H1 (cell line): ENCODE results near the gene DYSF. TPM values are rescaled to one million over a fixed set of nuclear protein-coding genes. Genes with fewer than 3 reads are reported as not detected.

Source experiments
- BACH1 ChIP-seq: IDR thresholded peaks from 2 replicates; pipeline ENCODE4 v1.6.1; 2012; ENCODE audit warnings: low read length, improper control_type of control experiment
- CHD7 ChIP-seq: fragments of 300-600 bp; sonication (generic); IDR thresholded peaks from 2 replicates; pipeline ENCODE4 v1.7.1; 2012; ENCODE audit warnings: low read length, moderate library complexity, mild to moderate bottlenecking, inconsistent platforms; ENCODE audit not compliant: insufficient replicate concordance
- GABPA ChIP-seq: IDR thresholded peaks from 2 replicates; pipeline ENCODE4 v1.6.1; 2011; ENCODE audit warnings: mild to moderate bottlenecking, low read length, moderate library complexity, borderline replicate concordance; ENCODE audit not compliant: insufficient read depth
- KDM1A ChIP-seq: fragments of 200-600, 300-600 bp; sonication (generic); IDR thresholded peaks from 2 replicates; pipeline ENCODE4 v1.7.1; 2016; ENCODE audit warnings: mild to moderate bottlenecking, low read length, borderline replicate concordance
- MAX ChIP-seq: IDR thresholded peaks from 2 replicates; pipeline ENCODE4 v1.6.1; 2012; ENCODE audit warnings: inconsistent platforms
- NANOG ChIP-seq: IDR thresholded peaks from 2 replicates; pipeline ENCODE4 v1.6.1; 2011; ENCODE audit warnings: low read length, low read depth, mild to moderate bottlenecking, inconsistent platforms; ENCODE audit not compliant: insufficient read depth, poor library complexity, severe bottlenecking
- POLR2A ChIP-seq, 2 experiments: IDR thresholded peaks; 1 replicate in 1 of 2; 2 replicates in 1 of 2; pipeline ENCODE4 v1.6.1; 2011; ENCODE audit warnings: low read depth in 2 of 2, low read length in 2 of 2, mild to moderate bottlenecking in 2 of 2; ENCODE audit errors: control extremely low read depth in 1 of 2
- SIRT6 ChIP-seq: IDR thresholded peaks from one replicate; pipeline ENCODE4 v1.7.1; 2012; ENCODE audit warnings: low read length, inconsistent platforms
- SRF ChIP-seq: IDR thresholded peaks from 2 replicates; pipeline ENCODE4 v1.6.1; 2011; ENCODE audit warnings: mild to moderate bottlenecking, low read depth, low read length, moderate library complexity
- TBP ChIP-seq: IDR thresholded peaks from 2 replicates; pipeline ENCODE4 v1.6.1; 2011; ENCODE audit warnings: low read depth, low read length, improper control_type of control experiment
- polyA plus RNA-seq, 7 experiments: library from polyadenylated mRNA; depleted of rRNA in 3 of 7; stranded (reverse) in 5 of 7; unstranded in 2 of 7; fragments of >200 nt in 5 of 7; fragments of 200-250 nt in 2 of 7; gene quantifications; 1 replicate in 5 of 7; 2 replicates in 1 of 7; 4 replicates in 1 of 7; pipeline versions ENCODE4 v1.2.1 to v1.2.3, GENCODE V29; 2011 to 2013; ENCODE audit warnings: missing spikeins in 2 of 7, mixed read lengths in 2 of 7
- total RNA-seq: library from RNA; stranded (reverse); fragmentation: NEBNext Ultra II Directional; extraction: Animal tissue kit (Norgen Biotek cat#: 25700); gene quantifications from 2 replicates; pipeline ENCODE4 v1.2.1, GENCODE V29; 2021

The DYSF gene
- total and polyA plus RNA-seq, 2 of the 8 experiments (the other 6 are each of a cell fraction or from before 2014, with no cell fraction given) = 5.8 to 7.1 TPM

GRCh38 chr2:71559080-71559827 lies 105.9 kb downstream of the DYSF start (continued):
- TF ChIP-seq CHD7 (no peak), SIRT6 (no peak), POLR2A (IDR thresholded peaks at IDR 0.05; ENCODE audit: control extremely low read depth in 1 of 2, low read depth in 2 of 2, low read length in 2 of 2) (no peak), SRF (no peak), KDM1A (no peak), MAX (no peak), BACH1 (no peak), TBP (no peak), NANOG (no peak), GABPA (no peak)
